22Rv1 (cell line): ENCODE data around the gene AGBL1.

Experiments
- H3K27ac ChIP-seq: fragments of 450-650 bp; 2 replicates; pipeline ENCODE4 v1.5.1; 2017
- CTCF ChIP-seq: fragments of 450-650 bp; IDR thresholded peaks from 2 replicates; pipeline ENCODE4 v1.5.1; 2017; ENCODE audit warnings: mild to moderate bottlenecking
- ZFX ChIP-seq: fragments of 450-650 bp; IDR thresholded peaks from 2 replicates; pipeline ENCODE4 v1.6.1; 2017; ENCODE audit warnings: antibody characterized with exemption, borderline replicate concordance

The AGBL1 gene

GRCh38 chr15:86571873-86572272 is 492.2 kb downstream of the AGBL1 start:
- no peak for TF ChIP-seq ZFX
- no peak for TF ChIP-seq CTCF

GRCh38 chr15:86572368-86572841 is 492.7 kb downstream of the AGBL1 start:
- H3K27ac ChIP-seq, result no peak overlapping the region
- TF ChIP-seq ZFX (no peak), CTCF (no peak)

More at GRCh38 chr15:86571873-86572272, 492.2 kb downstream of the AGBL1 start:
- no peak overlapping the region for H3K27ac ChIP-seq

GRCh38 chr15:86573476-86573875 is 493.8 kb downstream of the AGBL1 start:
- TF ChIP-seq ZFX (no peak), CTCF (no peak)
- no peak overlapping the region for H3K27ac ChIP-seq

GRCh38 chr15:86588413-86588812 is 508.7 kb downstream of the AGBL1 start:
- TF ChIP-seq ZFX (no peak), CTCF (no peak)
- no peak overlapping the region for H3K27ac ChIP-seq

- TF ChIP-seq ZFX, result no peak
- no peak for TF ChIP-seq CTCF
- no peak overlapping the region for H3K27ac ChIP-seq
Observed at GRCh38 chr15:86590461-86590860, 510.8 kb downstream of the AGBL1 start.

- TF ChIP-seq CTCF (no peak), ZFX (no peak)
- H3K27ac ChIP-seq, result no peak overlapping the region
Observed at GRCh38 chr15:86591158-86591557, 511.5 kb downstream of the AGBL1 start.

GRCh38 chr15:86591994-86592735 is 512.5 kb downstream of the AGBL1 start:
- no peak for TF ChIP-seq ZFX
- no peak for TF ChIP-seq CTCF
- H3K27ac ChIP-seq, result no peak overlapping the region
